ENCODE results near the gene GSC2.

DNA sequence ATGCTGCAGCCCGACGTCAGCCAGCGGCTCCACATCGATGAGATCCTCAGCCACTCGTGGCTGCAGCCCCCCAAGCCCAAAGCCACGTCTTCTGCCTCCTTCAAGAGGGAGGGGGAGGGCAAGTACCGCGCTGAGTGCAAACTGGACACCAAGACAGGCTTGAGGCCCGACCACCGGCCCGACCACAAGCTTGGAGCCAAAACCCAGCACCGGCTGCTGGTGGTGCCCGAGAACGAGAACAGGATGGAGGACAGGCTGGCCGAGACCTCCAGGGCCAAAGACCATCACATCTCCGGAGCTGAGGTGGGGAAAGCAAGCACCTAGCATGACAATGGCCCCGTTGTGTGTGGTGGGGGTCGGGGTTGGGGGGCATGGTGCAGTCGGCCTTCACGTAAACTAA lies 17.9 kb downstream of the GSC2 start:
- TF ChIP-seq BHLHE40 (IDR thresholded peaks at IDR 0.05; ENCODE audit: borderline replicate concordance) (no peak), FOXM1 (IDR thresholded peaks at IDR 0.05; ENCODE audit: borderline replicate concordance) (no peak), SP1 (IDR thresholded peaks at IDR 0.05) (no peak), ARNT (IDR thresholded peaks at IDR 0.05) (no peak), L3MBTL2 (conservative IDR thresholded peaks at IDR 0.05) (no peak), FOXA1 (IDR thresholded peaks at IDR 0.05) (no peak), FOXK2 (IDR thresholded peaks at IDR 0.05) (no peak)
